Smooth muscle cell of the brain vasculature (primary cell): ENCODE data around the gene RALGDS.
"Not testable (repeated sequence)": the region's sequence is repeated elsewhere in the genome, so short reads cannot be mapped to it uniquely, and the experiment has no call there.

Experiments used
- DNase-seq: peaks from one replicate; pipeline ENCODE4 v3.0.0-alpha.2; 2012; ENCODE audit warnings: low read depth, low spot score

RALGDS gene

GRCh38 chr9:133121198-133121914, at the start of gene RALGDS:
RALGDS (minus strand) TSS chr9:133121240; CDS start chr9:133121154, 86 bp downstream.
- no peak for DNase-seq

DNA sequence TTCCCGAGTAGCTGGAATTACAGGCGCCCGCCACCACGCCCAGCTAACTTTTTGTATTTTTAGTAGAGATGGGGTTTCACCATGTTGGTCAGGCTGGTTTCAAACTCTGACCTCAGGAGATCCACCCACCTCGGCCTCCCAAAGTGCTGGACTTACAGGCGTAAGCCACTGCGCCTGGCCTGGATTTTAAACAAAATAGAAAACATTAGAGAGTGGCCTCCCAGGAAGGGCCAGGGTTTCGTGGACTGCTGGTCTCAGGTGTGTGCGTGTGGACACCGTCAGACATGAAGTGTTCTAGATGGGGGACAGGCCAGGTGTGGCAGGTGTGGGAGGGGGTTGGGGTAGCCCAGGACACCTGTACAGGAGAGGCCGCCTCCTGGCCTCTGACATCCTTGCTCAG, 49.7 kb upstream of the RALGDS start:
- DNase-seq: no peak

- not testable (repeated sequence) for DNase-seq
Observed at GRCh38 chr9:133169687-133170086, 48.6 kb upstream of the RALGDS start.

DNA sequence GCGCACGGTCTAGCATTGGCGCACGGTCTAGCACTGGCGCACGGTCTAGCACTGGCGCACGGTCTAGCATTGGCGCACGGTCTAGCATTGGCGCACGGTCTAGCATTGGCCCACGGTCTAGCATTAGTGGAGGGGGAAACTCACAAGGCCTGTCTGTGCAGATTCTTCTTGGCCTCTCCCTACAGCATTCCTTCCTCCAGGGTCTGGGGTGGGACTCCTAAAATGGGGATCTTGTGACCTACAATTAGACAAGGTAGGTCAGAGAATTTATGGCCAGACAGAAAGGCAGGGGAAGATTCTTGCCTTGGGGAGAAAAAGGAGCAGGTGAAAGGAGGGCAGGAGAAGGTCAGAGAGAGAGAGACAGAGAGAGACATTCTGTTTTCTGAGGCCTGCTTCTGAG, 48.1 kb upstream of the RALGDS start:
- DNase-seq: no peak

- no peak for DNase-seq
Observed at GRCh38 chr9:133168432-133168831, 47.4 kb upstream of the RALGDS start.

DNA sequence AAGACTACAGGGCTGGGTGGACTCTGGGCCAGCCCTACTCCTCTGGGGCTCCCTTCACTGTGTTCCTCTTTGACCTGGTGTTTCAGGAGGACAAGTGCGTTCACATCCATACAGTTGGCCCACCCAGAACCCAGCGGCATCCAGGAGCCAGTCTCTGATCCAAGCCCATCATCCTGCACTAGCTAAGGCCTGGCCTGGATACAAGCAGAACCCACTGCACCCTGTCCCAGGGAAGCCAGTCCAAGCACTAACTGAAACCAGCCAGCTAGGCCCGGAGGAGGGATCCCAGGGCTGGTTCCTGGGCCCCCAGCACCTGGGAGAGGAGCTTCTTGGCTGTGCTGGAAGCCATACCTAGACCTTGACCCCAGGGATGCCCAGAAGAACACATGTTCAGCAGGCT, 46.7 kb upstream of the RALGDS start:
- DNase-seq: no peak

- no peak for DNase-seq
Observed at GRCh38 chr9:133167096-133167730, 46.2 kb upstream of the RALGDS start.

- DNase-seq: no peak
Observed at GRCh38 chr9:133166392-133166791, 45.4 kb upstream of the RALGDS start.

- no peak for DNase-seq
Observed at GRCh38 chr9:133165452-133165730, 44.4 kb upstream of the RALGDS start.

GRCh38 chr9:133164191-133164590, 43.2 kb upstream of the RALGDS start:
- DNase-seq: no peak

DNA sequence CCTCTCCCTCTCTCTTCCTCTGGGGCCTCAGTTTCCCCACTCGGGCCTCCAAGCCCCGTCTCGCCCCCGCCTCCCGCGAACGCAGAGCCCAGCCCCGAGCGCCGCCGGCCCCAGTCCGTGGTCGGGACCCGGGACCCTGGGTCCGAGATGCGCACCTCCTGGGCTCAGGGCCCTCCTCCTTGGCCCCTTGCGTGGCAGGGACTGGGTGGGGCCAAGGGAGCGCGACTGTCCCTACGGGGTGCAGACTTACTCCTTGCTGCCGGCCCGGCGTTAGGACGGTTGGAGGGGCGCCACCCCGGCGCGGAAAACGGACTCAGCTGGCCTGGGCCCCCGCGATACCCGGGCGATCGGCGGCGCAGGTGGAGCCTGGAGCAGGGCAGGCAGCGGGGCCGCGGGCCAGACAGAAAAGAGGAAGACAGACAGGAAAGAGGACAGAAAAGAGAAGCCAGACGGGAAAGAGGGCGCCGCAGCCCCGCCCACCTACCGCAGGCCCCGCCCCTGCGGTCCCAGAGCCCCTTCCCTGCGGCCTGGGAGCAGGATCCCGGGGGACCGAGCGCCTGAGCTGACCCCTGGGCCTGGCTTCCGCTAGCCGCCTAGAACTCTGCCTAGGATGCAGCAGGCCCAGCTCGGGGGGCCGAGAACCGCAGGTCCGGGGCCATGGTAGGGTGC, 42.6 kb upstream of the RALGDS start, which contains the start of gene GBGT1:
GBGT1 (minus strand) TSS at position 411 of the 669 bp plus-strand sequence. CDS start 1,502 bp downstream, outside the sequence.
- DNase-seq: no peak

- DNase-seq: no peak
Observed at GRCh38 chr9:133162861-133163503, 41.9 kb upstream of the RALGDS start.

DNA sequence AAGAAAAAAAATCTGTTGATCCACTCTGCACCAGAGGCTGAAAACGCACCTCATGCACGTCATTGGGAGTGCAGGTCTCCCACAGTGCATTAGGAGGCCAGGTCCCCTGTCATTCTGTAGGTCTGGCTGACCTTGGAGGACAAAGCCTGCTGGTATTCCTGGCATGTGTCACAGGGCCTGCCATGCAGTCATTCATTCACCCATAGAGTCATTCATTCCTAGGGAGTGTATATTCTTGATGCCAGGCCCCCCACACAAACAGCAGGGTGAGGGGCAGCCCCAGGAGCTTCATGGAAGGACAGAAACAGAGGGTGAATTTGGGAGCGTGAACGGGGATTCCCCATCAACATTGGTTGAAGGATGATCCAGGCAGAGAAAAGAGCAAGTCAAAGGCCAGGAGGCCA, 40.5 kb upstream of the RALGDS start:
- DNase-seq: no peak

DNA sequence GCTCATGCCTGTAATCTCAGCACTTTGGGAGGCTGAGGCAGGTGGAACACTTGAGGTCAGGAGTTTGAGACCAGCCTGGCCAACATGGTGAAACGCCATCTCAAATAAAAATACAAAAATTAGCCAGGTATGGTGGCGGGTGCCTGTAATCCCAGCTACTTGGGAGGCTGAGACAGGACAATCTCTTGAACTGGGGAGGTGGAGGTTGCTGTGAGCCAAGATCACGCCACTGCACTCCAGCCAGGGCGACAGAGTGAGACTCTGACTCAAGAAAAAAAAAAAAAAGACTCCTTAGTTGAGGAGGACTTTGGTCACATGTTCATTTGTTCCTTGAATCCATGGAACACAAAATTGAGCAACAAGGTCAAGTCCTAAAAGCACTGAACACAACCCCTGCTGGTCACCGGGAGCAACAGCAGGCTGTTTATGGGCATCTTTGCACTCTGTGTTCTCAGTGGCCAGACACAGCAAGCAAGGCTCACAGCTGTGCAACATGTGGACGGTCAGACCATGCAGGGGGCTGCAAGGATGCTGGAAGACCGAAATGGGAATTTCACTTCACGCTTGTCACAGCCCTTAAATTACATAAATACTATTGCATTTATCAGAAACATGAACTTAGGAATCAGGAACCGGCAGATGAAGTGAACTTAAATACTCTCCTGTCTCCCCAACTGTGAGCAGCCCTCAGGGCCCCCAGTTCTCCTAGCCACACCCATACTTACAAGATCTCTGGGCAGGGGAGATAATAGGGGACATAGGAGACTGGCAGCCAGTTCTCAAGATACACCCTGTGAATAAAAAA, 39.9 kb upstream of the RALGDS start:
- no peak for DNase-seq

GRCh38 chr9:133158695-133159094, 37.7 kb upstream of the RALGDS start:
- DNase-seq: no peak

- DNase-seq: no peak
Observed at GRCh38 chr9:133155156-133155555, 34.1 kb upstream of the RALGDS start.

GRCh38 chr9:133154097-133154989, 33.3 kb upstream of the RALGDS start:
- no peak for DNase-seq

GRCh38 chr9:133153227-133154096, 32.4 kb upstream of the RALGDS start:
- DNase-seq: no peak
